Motor neuron (in vitro differentiated cells): ENCODE measurements around the gene AXIN1. TPM values are rescaled to one million over a fixed set of nuclear protein-coding genes. Genes with fewer than 3 reads are reported as not detected.
"Not testable (repeated sequence)": the region's sequence is repeated elsewhere in the genome, so short reads cannot be mapped to it uniquely, and the experiment has no call there.

ENCODE experiments used
- ATAC-seq, 8 experiments: fragments of 200-7000 bp; cut with Tn5 transposase; replicated peaks in 6 of 8; 2 replicates each; pipeline ENCODE4 v1.8.0; 2021; ENCODE audit warnings: mild to moderate bottlenecking in 8 of 8, moderate library complexity in 8 of 8
- H3K27ac ChIP-seq, 2 donors: fragments of 250-450 bp; sonication (Bioruptor Pico); 2 replicates each; pipeline ENCODE4 v1.9.0; 2021; ENCODE audit warnings: antibody characterized with exemption in 2 of 2, mild to moderate bottlenecking in 2 of 2, moderate library complexity in 1 of 2
- H3K4me1 ChIP-seq, 2 donors: fragments of 250-450 bp; sonication (Bioruptor Pico); replicated peaks in 1 of 2; 2 replicates each; pipeline ENCODE4 v1.6.1; 2021; ENCODE audit warnings: antibody characterized with exemption in 2 of 2, mild to moderate bottlenecking in 2 of 2, moderate library complexity in 1 of 2
- H3K4me3 ChIP-seq, 5 donors: fragments of 250-450 bp; sonication (Bioruptor Pico); 2 replicates each; pipeline ENCODE4 v1.9.0; 2021; ENCODE audit warnings: antibody characterized with exemption in 5 of 5, mild to moderate bottlenecking in 5 of 5, moderate library complexity in 4 of 5
- WGBS, 10 experiments: fragments of 450-650 bp; shearing (Covaris generic); methylation state at CpG; one replicate each; pipeline ENCODE4 v1.0.0; 2022; 5-methylcytosine and 5-hydroxymethylcytosine counted together
- in situ Hi-C, 9 experiments: fragments of 400-800 bp; cut with MboI; loops; one replicate each; pipeline ENCODE4 v1.15.0; 2021; ENCODE audit warnings: low sequenced_read_pairs in 9 of 9, low pct_unique_long_range_greater_than_20kb in 2 of 9; ENCODE audit not compliant: unreplicated experiment in 9 of 9
- total RNA-seq, 8 experiments: library from RNA; unstranded; fragments of 300-600 nt; gene quantifications; 2 replicates each; pipeline versions ENCODE4 v1.2.3 to v1.2.4, GENCODE V29; 2022

AXIN1 gene
- total RNA-seq, 8 experiments from 2014 or later: 10.3 to 21.6 (median 15.9) TPM

GRCh38 chr16:379183-379960, 26.8 kb upstream of the AXIN1 start:
- WGBS, 10 experiments: 40 to 100% (median 81%) methylated on average over 1 to 6 of the region's 16 CpGs; no CpG with 5 or more reads in 5 of the 10 experiments
- peaks cover 22 to 28% of the 10 kb centered on the region in 2 donors for H3K4me1 ChIP-seq
- H3K27ac ChIP-seq: no peak overlapping the region
- in situ Hi-C loops: no loop called here
- no peak for ATAC-seq
- no peak overlapping the region for H3K4me3 ChIP-seq

GRCh38 chr16:378821-379182, 26.3 kb upstream of the AXIN1 start:
- no peak for ATAC-seq
- H3K27ac ChIP-seq: no peak overlapping the region
- 50 to 60% methylated on average over 1 to 2 of the region's 14 CpGs; no CpG with 5 or more reads in 8 of the 10 experiments for whole genome bisulfite sequencing, 10 experiments
- H3K4me3 ChIP-seq: no peak overlapping the region
- peaks cover 19 to 27% of the 10 kb centered on the region in 2 donors for H3K4me1 ChIP-seq
- in situ Hi-C loops: no loop called here

DNA sequence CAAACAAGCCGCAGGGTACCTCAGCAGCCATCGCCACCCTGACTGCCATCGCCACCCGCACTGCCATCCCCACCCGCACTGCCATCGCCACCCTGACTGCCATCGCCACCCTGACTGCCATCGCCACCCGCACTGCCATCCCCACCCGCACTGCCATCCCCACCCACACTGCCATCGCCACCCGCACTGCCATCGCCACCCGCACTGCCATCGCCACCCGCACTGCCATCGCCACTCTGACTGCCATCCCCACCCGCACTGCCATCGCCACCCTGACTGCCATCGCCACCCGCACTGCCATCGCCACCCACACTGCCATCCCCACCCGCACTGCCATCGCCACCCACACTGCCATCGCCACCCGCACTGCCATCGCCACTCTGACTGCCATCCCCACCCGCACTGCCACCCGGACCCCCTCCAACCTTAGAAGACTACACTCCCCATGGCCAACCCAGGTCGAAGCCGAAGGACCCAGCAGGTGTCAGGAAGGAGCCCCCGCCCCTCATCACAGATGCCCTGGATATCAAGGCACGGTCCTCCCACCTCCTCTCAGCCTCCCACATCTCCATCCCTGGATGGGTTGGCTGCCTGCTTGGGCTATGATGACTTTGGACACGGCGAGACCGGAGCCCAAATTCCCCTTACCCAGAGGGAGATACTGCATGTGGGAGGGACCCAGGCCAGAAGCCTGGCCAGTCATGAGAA, 25.7 kb upstream of the AXIN1 start:
- H3K4me3 ChIP-seq, H3K27ac ChIP-seq, in situ Hi-C loops, ATAC-seq: not testable (repeated sequence)
- WGBS, 10 experiments: 95% methylated on average over 4 of the region's 36 CpGs; no CpG with 5 or more reads in 9 of the 10 experiments
- H3K4me1 ChIP-seq: peaks cover 14 to 21% of the 10 kb centered on the region in 2 donors

DNA sequence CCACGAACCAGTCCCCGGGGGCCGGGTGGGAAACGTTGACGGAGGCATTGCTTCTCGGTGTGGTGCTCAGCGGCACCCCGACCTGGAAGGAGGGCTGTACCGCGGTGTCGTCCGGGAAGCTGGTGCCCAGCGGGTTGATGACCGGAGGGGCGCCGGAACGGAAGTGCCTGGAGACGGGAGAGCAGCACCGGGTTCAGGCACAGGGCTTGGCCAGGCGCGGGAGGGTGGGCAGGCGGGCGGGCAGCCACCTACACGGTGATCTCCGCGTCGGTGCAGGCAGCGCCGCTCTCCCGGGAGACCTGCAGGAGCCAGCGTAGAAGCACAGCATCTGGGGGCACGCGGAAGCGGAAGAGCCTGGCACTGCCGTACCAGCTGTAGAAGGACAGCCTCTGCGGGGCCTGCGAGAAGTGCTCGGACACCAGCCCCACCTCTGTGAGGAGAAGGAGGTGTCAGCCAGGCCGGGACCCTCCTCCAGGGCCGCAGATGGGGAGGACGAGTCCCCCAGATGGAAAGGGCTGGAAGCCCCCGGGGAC, 25.0 kb upstream of the AXIN1 start:
- ATAC-seq: no peak
- H3K4me1 ChIP-seq: peaks cover 8 to 14% of the 10 kb centered on the region in 2 donors
- no CpG with 5 or more reads among the region's 42 CpGs for WGBS, 10 experiments
- no peak overlapping the region for H3K27ac ChIP-seq
- H3K4me3 ChIP-seq: no peak overlapping the region
- in situ Hi-C loops: no loop called here

- ATAC-seq: no peak
- Histone ChIP-seq H3K27ac (no peak overlapping the region), H3K4me3 (no peak overlapping the region), H3K4me1 (peaks cover 13 to 18% of the 10 kb centered on the region in 2 donors)
- in situ Hi-C loops: no loop called here
- WGBS, 10 experiments: 93 to 94% (median 93%) methylated on average over 2 to 3 of the region's 26 CpGs; no CpG with 5 or more reads in 7 of the 10 experiments
These were observed 24.4 kb upstream of the AXIN1 start for GRCh38 chr16:376817-377418.

GRCh38 chr16:375927-376816, 23.6 kb upstream of the AXIN1 start:
- ATAC-seq: no peak
- Histone ChIP-seq H3K4me1 (peaks cover 16 to 26% of the 10 kb centered on the region in 2 donors), H3K27ac (no peak overlapping the region), H3K4me3 (no peak overlapping the region)
- WGBS, 10 experiments: 92 to 95% (median 93%) methylated on average over 2 to 10 of the region's 44 CpGs; no CpG with 5 or more reads in 7 of the 10 experiments
- in situ Hi-C loops: no loop called here

- Histone ChIP-seq H3K4me1 (peaks cover 18 to 26% of the 10 kb centered on the region in 2 donors), H3K4me3 (no peak overlapping the region), H3K27ac (no peak overlapping the region)
- in situ Hi-C loops: no loop called here
- 91 to 97% methylated on average over 7 of the region's 23 CpGs; no CpG with 5 or more reads in 8 of the 10 experiments for WGBS, 10 experiments
- no peak for ATAC-seq
These were observed 22.7 kb upstream of the AXIN1 start for GRCh38 chr16:375212-375611.

DNA sequence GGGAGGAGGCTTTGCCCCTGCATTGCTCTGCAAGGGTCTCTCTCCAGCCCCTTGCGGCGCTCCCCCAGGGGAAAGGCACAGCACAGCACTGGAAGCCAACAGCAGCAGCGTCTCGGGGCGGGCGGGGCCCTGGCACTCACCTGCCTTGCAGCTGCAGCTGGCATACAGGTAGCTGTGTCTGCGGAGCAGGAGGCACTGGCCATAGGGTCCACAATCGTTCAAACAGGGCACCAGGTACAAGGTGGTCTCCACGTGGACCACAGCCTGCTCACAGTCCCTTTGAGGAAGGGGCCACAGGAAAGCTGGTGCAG, 22.0 kb upstream of the AXIN1 start:
- H3K27ac ChIP-seq: no peak overlapping the region

DNA sequence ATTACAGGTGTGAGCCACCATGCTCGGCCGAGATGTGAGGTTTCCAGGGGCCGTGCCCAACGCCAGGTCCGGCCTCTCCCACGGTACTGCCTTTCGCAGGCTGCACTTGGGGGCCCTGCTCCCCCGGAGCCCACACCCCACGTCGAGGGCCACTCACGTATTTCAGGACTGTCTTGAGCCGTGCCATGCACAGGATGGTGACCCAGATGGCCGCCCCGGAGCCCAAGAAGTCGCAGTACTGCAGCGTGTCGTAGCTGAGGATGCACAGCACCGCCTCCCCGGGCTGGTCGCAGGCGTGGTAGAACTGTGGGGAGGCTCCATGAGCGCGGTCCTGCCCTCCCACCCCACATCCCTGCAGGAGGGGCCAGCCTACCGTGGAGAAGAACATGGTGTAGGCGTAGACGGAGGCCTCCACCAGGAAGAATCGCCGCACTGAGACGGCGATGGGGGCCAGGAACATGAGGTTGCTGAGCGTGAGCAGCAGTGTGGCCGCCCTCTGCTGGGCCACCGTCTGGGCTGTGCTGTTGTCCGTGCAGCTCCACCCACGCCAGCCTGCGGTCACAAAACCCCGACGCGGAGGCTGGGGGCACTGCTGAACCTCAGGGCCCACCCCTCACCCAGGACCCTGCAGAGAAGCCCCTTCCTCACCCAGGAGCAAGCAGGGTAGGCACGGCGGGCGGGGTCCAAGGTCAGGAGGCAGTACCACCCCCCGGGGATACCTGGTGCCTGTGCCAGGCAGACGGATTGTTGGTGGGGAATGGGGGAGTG, 21.5 kb upstream of the AXIN1 start:
- H3K4me1 ChIP-seq: peaks cover 22 to 26% of the 10 kb centered on the region in 2 donors
- no peak for ATAC-seq
- in situ Hi-C loops: no loop called here
- H3K4me3 ChIP-seq: no peak overlapping the region
- WGBS, 10 experiments: 83 to 90% (median 90%) methylated on average over 2 to 11 of the region's 44 CpGs; no CpG with 5 or more reads in 7 of the 10 experiments
- H3K27ac ChIP-seq: no peak overlapping the region

More for the DNA sequence above, 22.0 kb upstream of the AXIN1 start:
- peaks cover 17 to 27% of the 10 kb centered on the region in 2 donors for H3K4me1 ChIP-seq
- in situ Hi-C loops: no loop called here
- 73 to 93% (median 80%) methylated on average over 2 to 3 of the region's 9 CpGs; no CpG with 5 or more reads in 6 of the 10 experiments for WGBS, 10 experiments
- no peak for ATAC-seq
- no peak overlapping the region for H3K4me3 ChIP-seq

DNA sequence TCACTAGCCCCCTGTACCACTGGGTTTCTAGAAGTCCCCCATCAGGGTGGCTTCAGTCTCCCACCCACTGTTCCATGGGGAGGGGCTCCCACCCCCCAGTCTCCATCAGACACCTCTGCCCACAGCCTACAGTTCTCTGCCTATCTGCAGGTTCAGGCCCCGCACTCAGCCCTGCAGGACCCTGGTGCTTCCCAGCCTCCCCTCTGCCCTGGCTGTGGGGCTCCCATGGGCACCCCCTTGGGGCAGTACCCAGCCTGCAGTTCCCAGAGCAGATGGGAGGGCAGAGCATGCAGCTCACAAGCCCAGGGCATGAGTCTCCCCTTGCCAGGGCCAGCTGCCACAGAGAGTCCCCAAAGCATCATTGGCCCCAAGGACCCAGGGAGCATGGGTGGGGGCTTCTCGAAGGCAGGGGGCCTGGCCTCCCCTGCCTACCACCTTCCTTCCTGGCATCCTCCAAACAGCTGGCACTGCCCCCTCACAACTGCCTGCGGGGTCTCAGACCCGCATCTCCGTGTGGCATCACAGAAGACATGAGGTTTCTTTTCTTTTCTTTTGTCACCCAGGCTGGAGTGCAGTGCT, 20.6 kb upstream of the AXIN1 start:
- in situ Hi-C loops: no loop called here
- H3K4me3 ChIP-seq: no peak overlapping the region
- H3K4me1 ChIP-seq: peaks cover 23 to 24% of the 10 kb centered on the region in 2 donors
- ATAC-seq: no peak
- WGBS, 10 experiments: 100% methylated on average over 1 to 2 of the region's 5 CpGs; no CpG with 5 or more reads in 8 of the 10 experiments
- no peak overlapping the region for H3K27ac ChIP-seq

DNA sequence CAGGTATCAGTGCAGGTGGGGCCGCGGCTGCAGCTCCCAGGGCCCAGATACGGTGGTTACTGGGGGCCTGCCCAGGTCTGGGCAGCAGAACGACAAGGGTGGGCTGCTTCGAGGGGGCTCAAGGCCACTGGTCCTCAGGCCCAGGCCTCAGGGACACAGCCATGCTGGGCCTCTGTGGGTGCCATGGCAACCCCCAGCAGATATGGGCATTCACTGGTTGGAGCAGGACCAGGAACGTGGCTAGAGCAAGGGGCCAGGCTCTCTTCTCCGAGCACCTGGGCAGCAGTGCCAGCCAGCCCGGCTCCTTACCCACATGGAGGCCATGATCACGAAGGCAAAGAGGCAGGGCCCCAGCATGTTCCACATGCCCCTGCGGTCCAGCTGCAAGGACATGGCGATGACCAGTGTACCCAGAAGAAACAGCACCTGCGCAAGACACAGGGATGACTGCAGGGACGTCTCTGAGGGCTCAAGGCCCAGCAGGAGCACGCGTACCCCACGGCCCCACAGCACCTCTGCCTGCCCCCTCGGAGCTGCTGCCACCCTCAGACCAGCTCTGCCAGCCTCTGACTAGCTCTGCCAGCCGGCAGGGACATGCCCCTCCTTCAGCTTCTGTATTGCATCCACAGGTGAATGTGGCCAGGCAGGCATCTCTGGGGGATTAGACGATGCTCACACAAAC, 19.9 kb upstream of the AXIN1 start:
- in situ Hi-C loops: no loop called here
- Histone ChIP-seq H3K4me1 (peaks cover 23 to 24% of the 10 kb centered on the region in 2 donors), H3K4me3 (no peak overlapping the region), H3K27ac (peak overlapping the region; percentile 40 to 86)
- WGBS, 10 experiments: 60 to 80% methylated on average over 1 of the region's 19 CpGs; no CpG with 5 or more reads in 8 of the 10 experiments
- no peak for ATAC-seq
